HUES48 (cell line): ENCODE measurements around the gene KRTAP4-11.
"Not testable (repeated sequence)": the region's sequence is repeated elsewhere in the genome, so short reads cannot be mapped to it uniquely, and the experiment has no call there.

Experiments
- H3K27ac ChIP-seq: one replicate; pipeline ENCODE4 v1.7.0; 2013; ENCODE audit warnings: low read depth, low read length, inconsistent platforms
- H3K27me3 ChIP-seq: 2 replicates; pipeline ENCODE4 v1.6.1; 2013; ENCODE audit warnings: mild to moderate bottlenecking, low read length; ENCODE audit not compliant: control insufficient read depth, insufficient read depth
- H3K36me3 ChIP-seq: 2 replicates; pipeline ENCODE4 v1.6.1; 2013; ENCODE audit warnings: low read length; ENCODE audit not compliant: control insufficient read depth, insufficient read depth
- H3K4me1 ChIP-seq: 2 replicates; pipeline ENCODE4 v1.6.1; 2013; ENCODE audit warnings: mild to moderate bottlenecking, low read length; ENCODE audit not compliant: control insufficient read depth, insufficient read depth
- H3K4me3 ChIP-seq: 2 replicates; pipeline ENCODE4 v1.5.1; 2013; ENCODE audit warnings: mild to moderate bottlenecking, low read depth, low read length
- H3K9ac ChIP-seq: 2 replicates; pipeline ENCODE4 v1.6.1; 2013; ENCODE audit warnings: mild to moderate bottlenecking, low read depth, low read length, moderate library complexity
- H3K9me3 ChIP-seq: 2 replicates; pipeline ENCODE4 v1.6.1; 2013; ENCODE audit warnings: low read length; ENCODE audit not compliant: control insufficient read depth, insufficient read depth

KRTAP4-11 gene

DNA sequence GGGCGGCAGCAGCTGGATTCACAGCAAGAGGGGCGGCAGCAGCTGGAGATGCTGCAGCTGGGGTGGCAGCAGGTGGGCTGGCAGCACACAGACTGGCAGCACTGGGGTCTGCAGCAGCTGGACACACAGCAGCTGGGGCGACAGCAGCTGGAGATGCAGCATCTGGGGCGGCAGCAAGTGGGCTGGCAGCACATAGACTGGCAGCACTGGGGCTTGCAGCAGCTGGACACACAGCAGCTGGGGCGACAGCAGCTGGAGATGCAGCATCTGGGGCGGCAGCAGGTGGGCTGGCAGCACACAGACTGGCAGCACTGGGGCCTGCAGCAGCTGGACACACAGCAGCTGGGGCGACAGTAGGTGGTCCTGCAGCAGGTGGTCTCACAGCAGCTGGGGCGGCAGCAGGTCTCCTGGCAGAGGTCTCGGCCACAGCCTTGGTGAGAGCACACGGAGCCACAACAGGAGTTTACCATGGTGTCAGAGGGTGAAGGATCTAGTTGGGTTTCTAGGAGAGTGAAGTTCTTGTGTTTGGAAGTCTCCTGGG, at the start of gene KRTAP4-11:
Gene KRTAP4-11, minus strand, starts transcription at position 528 of the 541 bp plus-strand sequence. Its CDS starts 58 bp downstream, at position 470.
- H3K27ac ChIP-seq, result not testable (repeated sequence)

DNA sequence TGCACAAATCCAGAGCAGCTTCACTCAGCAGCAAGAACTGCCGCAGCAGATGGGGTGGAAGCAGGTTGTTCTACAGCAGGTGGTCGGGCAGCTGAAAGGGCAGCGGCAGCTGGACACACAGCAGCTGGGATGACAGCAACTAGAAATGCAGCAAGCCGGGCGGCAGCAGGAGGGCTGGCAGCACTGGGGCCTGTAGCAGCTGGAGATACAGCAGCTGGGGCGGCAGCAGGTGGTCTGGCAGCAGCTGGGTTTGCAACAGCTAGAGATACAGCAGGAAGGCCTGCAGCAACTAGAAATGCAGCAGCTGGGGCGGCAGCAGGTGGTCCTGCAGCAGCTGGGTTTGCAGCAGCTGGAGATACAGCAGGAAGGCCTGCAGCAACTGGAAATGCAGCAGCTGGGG, 49.4 kb upstream of the KRTAP4-11 start:
- H3K9me3 ChIP-seq, result no peaks in the 10 kb centered on the region
- H3K4me1 ChIP-seq, result no peaks in the 10 kb centered on the region
- H3K27me3 ChIP-seq, result no peaks in the 10 kb centered on the region
- H3K9ac ChIP-seq, result no peak overlapping the region
- no peaks in the 10 kb centered on the region for H3K36me3 ChIP-seq
- no peak overlapping the region for H3K27ac ChIP-seq
- no peak overlapping the region for H3K4me3 ChIP-seq

More for the DNA sequence above, at the start of gene KRTAP4-11:
- not testable (repeated sequence) for H3K9me3 ChIP-seq, H3K36me3 ChIP-seq, H3K4me1 ChIP-seq, H3K9ac ChIP-seq, H3K27me3 ChIP-seq, H3K4me3 ChIP-seq

DNA sequence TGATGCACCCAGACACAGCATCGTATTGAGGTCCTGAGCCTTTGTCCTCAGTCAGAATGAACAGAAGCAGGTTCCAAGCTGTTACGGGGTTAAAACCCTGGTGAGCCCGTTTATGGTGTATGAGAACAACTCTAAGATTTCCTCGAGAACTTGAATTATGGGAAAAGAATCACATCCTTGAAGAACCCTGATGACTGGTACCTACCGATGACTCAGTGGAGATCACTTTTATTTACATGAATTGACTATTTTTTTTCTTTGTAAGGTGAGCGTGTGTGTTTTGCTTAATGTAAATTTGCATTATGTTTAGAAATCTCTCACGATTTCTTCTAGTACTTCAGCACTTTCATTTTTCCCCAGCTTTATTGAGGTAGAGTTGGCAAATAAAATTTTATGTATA, 45.7 kb upstream of the KRTAP4-11 start:
- no peak overlapping the region for H3K27ac ChIP-seq
- H3K9ac ChIP-seq, result no peak overlapping the region
- H3K4me3 ChIP-seq, result no peak overlapping the region
- no peaks in the 10 kb centered on the region for H3K4me1 ChIP-seq
- H3K36me3 ChIP-seq, result no peaks in the 10 kb centered on the region
- no peaks in the 10 kb centered on the region for H3K9me3 ChIP-seq
- no peaks in the 10 kb centered on the region for H3K27me3 ChIP-seq

DNA sequence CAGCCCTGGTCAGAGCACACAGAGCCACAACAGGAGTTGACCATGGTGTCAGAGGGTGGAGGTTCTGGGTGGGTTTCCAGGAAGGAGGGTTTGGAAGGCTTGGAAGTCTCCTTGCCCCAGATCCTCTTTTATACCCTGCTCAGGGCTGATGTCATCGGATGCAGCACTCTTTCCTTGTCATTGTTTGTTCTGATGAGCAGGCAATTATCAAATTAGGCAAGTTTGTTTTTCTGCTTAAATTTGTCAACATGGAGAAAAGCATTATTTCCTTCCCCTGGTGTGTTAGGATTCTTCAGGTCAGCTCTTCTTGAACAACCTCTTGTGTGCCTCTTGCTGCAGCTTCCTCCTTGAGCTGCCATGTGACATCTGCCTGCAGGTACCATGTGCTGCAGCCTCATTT, 42.5 kb upstream of the KRTAP4-11 start, which contains the start of gene KRTAP4-4:
Gene KRTAP4-4, minus strand, starts transcription at position 101 of the 400 bp plus-strand sequence. Its CDS starts 57 bp downstream, at position 44.
- H3K9me3 ChIP-seq, result no peaks in the 10 kb centered on the region
- no peak within 1 kb of the TSS for H3K27ac ChIP-seq
- no peak within 1 kb of the TSS for H3K9ac ChIP-seq
- no peaks in the 10 kb centered on the region for H3K36me3 ChIP-seq
- no peaks in the 10 kb centered on the region for H3K4me1 ChIP-seq
- no peak within 1 kb of the TSS for H3K4me3 ChIP-seq
- H3K27me3 ChIP-seq, result no peaks in the 10 kb centered on the region

DNA sequence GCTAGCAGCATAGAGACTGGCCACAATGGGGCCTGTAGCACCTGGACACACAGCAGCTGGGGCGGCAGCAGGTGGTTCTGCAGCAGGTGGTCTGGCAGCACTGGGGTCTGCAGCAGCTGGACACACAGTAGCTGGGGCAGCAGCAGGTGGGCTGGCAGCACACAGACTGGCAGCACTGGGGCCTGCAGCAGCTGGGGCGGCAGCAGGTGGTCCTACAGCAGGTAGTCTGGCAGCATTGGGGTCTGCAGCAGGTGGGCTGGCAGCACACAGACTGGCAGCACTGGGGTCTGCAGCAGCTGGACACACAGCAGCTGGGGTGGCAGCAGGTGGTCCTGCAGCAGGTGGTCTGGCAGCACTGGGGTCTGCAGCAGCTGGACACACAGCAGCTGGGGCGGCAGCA, 42.0 kb upstream of the KRTAP4-11 start:
- H3K9ac ChIP-seq, H3K27me3 ChIP-seq, H3K36me3 ChIP-seq, H3K9me3 ChIP-seq, H3K4me1 ChIP-seq, H3K4me3 ChIP-seq, H3K27ac ChIP-seq: not testable (repeated sequence)

DNA sequence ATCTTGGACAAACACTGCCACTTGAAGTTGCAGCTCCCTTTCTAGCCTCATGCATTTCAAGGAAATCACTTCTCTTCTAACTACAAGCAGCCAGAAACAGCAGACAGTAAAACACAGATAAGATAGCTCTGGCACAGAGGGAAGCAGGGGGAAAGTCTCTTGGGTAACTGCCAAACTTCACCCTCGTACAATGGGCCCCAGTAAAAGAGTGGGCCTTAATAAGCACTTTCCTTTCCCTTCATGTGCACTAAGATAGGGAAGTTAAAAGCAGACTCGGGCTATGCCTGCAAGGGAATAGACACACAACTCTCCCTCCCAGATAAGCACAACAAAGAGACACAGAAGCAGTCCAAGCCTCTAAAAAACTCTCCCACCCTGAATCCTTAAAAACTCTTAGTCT, 35.7 kb upstream of the KRTAP4-11 start:
- no peaks in the 10 kb centered on the region for H3K27me3 ChIP-seq
- no peaks in the 10 kb centered on the region for H3K9me3 ChIP-seq

DNA sequence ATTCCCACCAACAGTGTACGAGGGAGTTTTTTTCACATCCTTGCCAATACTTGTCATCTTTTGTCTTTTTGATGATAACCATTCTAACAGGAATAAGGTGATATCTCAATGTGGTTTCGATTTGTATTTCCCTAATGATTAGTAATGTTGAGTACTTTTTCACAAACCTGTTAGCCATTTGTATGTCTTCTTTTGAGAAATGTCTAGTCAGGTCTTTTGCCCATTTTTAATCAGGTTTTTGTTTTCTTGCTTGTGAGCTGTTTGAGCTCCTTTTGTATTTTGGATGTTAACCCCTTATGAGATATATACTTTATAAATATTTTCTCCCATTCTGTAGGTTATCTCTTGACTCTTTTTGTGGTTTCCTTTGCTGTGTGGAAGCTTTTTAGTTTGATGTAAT, 33.4 kb upstream of the KRTAP4-11 start:
- Histone ChIP-seq H3K27me3 (no peaks in the 10 kb centered on the region), H3K4me1 (0 out of 2 replicates have a peak, but pooled peaks cover 1% of the 10 kb centered on the region), H3K9me3 (no peaks in the 10 kb centered on the region), H3K4me3 (no peak overlapping the region), H3K9ac (no peak overlapping the region), H3K36me3 (no peaks in the 10 kb centered on the region), H3K27ac (no peak overlapping the region)

More for the DNA sequence above, 35.7 kb upstream of the KRTAP4-11 start:
- Histone ChIP-seq H3K36me3 (no peaks in the 10 kb centered on the region), H3K27ac (no peak overlapping the region), H3K4me1 (no peaks in the 10 kb centered on the region), H3K4me3 (no peak overlapping the region), H3K9ac (no peak overlapping the region)

DNA sequence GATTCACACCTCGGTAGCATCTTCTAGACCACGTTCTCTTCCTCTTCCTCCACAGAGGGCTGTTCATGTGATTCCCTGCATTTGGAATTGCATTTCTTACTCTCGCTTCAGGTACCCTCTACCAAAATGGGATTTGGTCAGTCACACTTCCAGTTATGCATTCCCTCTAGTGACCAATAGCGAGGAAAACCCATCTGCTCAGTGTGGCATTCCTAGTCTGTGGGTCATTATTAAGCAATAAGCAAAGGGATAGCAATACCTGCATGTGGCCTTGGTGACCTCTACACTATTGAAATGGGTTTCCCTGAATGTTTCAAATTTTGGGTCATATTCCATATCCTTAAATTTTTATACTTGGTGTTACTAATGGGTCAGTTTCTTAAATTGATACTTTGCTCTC, 31.9 kb upstream of the KRTAP4-11 start:
- Histone ChIP-seq H3K27me3 (no peaks in the 10 kb centered on the region), H3K4me3 (no peak overlapping the region), H3K9me3 (no peaks in the 10 kb centered on the region), H3K36me3 (no peaks in the 10 kb centered on the region), H3K27ac (no peak overlapping the region), H3K4me1 (0 out of 2 replicates have a peak, but pooled peaks cover 4% of the 10 kb centered on the region), H3K9ac (no peak overlapping the region)

DNA sequence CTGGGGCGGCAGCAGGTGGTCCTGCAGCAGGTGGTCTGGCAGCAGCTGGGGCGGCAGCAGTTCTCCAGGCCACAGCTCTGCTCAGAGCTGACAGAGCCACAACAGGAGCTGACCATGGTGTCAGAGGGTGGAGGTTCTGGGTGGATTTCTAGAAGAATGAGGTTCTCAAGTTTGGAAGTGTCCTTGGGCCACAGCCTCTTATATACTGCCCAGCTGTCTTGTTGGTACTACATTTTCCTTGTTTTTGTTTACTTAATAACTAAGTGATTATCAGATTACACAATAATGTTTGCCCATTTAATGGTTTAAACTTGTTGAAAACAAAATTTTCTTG, 31.4 kb upstream of the KRTAP4-11 start, which contains the start of gene KRTAP4-5:
Gene KRTAP4-5, minus strand, starts transcription at position 174 of the 334 bp plus-strand sequence. Its CDS starts 58 bp downstream, at position 116.
- H3K27ac ChIP-seq, result no peak within 1 kb of the TSS
- H3K9ac ChIP-seq, result no peak within 1 kb of the TSS
- H3K27me3 ChIP-seq, result no peaks in the 10 kb centered on the region
- H3K4me3 ChIP-seq, result no peak within 1 kb of the TSS
- H3K9me3 ChIP-seq, result no peaks in the 10 kb centered on the region
- no peaks in the 10 kb centered on the region for H3K36me3 ChIP-seq
- H3K4me1 ChIP-seq, result 0 out of 2 replicates have a peak, but pooled peaks cover 4% of the 10 kb centered on the region

DNA sequence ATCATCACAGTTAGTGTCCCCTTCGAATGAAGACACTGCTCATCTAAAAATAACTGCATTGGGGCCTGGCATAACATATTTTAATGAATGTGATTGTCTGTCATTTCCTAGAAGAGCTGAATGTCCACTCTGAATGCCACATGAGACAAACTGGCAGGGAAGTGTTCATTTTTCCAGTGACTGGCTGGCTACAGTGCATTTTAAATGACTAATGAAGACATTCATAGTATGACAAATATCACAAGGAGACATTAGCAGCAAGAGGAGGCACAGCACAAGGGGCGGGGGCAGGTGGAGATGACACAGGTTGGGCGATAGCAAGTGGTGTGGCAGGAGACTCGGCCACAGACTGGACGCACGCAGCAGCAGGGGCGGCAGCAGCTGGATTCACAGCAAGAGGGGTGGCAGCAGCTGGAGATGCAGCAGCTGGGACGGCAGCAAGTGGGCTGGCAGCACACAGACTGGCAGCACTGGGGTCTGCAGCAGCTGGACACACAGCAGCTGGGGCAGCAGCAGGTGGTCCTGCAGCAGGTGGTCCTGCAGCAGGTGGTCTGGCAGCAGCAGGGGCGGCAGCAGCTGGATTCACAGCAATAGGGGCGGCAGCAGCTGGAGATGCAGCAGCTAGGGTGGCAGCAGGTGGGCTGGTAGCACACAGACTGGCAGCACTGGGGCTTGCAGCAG, 30.9 kb upstream of the KRTAP4-11 start:
- H3K36me3 ChIP-seq, H3K9me3 ChIP-seq, H3K4me3 ChIP-seq, H3K27me3 ChIP-seq, H3K4me1 ChIP-seq, H3K9ac ChIP-seq, H3K27ac ChIP-seq: not testable (repeated sequence)

DNA sequence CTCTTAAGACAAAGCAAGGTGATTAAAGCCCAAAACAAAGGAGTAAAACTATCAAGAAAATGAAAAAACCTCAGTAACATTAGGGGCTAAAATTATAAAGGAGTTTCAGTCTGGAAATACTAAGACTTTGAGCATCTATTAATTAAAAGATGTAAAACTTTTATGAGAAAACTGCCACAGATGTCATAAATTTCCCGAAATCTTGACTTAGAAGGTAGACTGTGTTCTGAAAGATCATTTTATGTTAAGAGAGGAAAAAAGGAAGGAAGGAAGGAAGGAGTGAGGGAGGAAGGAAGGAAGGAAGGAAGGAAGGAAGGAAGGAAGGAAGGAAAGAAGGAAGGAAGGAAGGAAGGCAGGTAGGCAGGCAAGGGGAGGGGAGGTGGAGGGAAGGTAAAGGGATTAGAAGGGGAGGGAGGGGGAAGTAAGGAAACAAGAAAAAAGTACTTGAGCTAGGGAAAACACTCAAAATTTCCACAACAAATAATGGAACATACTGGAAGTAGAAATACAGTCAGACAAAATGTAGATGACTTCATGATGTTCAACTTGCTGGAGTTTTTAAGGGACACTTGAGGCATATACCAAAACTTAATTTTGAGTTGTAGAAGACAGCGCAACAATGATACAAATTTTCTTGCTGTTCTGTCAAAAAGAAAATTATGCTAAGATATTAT, 29.5 kb upstream of the KRTAP4-11 start:
- H3K27me3 ChIP-seq, result no peaks in the 10 kb centered on the region
- no peak overlapping the region for H3K27ac ChIP-seq
- 0 out of 2 replicates have a peak, but pooled peaks cover 4% of the 10 kb centered on the region for H3K4me1 ChIP-seq
- peaks cover 9% of the 10 kb centered on the region for H3K9me3 ChIP-seq
- no peak overlapping the region for H3K9ac ChIP-seq
- no peak overlapping the region for H3K4me3 ChIP-seq
- H3K36me3 ChIP-seq, result no peaks in the 10 kb centered on the region
